Activated effector memory CD4-positive, alpha-beta T cell treated with Interleukin-2 at 50 U/mL for 16 hours (primary cell): ENCODE results near the gene ACIN1.
"Not testable (repeated sequence)": the region's sequence is repeated elsewhere in the genome, so short reads cannot be mapped to it uniquely, and the experiment has no call there.

ENCODE experiments used
- DNase-seq: peaks from one replicate; pipeline ENCODE4 v3.0.0-alpha.2; 2020

The ACIN1 gene

DNA sequence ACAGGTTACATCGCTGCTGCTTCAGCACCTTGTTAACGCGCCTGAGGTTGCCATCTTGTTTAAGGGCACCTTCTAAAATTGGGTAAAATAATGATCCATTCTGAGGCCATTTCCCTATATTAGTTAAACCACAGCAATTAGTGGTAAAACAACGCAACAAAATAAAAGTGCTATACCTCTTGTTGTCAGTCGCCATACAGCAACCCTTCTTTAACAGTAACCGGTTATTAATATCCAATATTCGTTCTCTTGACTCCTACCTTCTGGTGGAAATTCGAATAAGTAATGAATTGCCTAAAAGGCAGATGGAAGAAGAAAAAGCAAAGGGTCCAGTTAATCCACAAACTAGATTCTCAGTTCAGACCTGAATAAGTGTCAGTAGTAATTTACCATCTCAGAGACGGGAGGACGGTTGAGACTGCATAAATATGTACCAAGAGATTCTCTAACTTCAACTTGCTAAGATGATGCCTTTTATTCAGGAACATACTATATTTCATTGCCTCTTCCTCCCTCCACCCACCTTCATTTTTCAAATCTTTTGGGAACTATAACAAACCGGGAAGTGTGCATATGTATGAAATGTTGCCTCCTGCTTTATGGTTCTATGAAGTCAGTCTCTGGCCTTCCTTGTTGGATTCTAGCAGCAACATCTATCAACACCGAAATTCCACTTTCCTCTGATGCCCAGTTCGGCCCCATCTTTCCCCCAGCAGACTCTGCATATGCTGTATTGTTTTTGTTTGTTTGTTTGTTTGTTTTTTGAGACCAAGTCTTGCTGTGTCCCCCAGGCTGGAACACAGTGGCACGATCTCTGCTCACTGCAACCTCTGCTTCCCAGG, 59.4 kb downstream of the ACIN1 start:
- DNase-seq = no peak

DNA sequence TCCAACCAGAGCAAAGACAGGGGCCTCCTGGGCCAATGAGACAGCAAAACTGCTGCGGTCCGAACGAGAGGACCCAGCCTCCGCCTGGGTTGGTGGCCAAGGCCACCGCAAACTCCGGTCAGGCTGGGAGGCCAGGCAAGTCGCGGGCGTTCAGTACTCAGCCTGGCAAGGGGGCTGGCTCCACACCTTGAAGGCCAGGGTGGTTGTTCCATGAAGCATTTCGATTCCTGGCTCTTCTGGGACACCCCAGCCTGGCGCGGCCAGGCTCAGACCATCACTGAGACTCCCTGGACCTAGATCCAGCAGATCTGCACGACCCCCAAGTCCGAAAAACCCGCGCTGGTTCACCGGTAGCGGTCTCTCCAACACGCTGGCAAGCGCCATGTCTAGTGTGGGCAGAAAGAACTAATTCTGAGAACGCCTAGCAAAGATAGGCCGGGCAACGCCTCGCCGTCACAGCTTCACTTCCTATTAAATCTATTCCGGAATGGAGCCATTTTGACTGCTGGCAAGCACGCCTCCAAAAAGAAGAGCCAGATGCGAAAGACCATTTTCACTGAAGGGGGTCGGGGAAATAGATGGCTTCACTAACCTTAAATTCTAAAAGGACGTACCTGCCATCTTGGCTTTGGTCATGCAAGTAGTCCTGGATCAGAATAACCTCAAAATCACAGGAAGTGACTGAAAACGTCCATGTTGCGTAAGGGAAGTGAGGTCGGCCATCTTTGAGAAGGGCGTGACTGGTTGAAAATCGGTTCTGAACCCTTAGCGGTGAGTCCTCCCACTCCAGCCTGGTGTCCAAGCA, 60.2 kb downstream of the ACIN1 start, which contains the start of gene PSMB5:
Gene PSMB5, minus strand, starts transcription at position 403 of the 805 bp plus-strand sequence. Its CDS starts 19 bp downstream, at position 384.
- DNase-seq = peak; percentile 81

DNA sequence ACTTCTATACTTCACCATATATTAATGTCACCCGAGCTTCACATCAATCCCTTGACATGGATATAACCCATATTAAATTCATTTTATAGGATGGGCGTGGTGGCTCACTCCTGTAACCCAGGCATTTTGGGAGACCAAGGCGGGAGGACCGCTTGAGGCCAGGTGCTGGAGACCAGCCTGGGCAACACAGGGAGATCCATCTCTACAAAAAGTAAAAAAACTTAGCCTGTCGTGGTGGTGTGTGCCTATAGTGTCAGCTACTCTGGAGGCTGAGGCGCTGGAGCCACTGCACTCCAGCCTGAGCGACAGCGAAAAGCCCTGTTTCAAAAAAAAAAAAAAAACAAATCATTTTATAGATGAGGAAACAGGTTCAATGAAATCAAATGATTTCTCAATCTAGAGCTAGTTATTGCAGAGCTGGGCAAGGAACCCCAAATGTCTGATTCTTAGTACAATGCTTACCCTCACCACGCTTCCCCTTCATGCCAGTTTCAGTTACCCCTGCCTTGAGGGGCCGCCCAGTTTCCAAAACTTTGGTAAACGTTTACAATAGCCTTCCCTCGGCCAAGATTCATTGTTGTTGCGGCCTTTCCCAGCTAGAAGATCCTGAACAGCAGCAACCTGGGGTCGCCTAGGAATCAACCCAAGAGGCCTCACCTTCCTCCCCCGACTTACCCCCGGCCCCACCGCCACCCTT, 61.0 kb downstream of the ACIN1 start:
- no peak for DNase-seq

DNA sequence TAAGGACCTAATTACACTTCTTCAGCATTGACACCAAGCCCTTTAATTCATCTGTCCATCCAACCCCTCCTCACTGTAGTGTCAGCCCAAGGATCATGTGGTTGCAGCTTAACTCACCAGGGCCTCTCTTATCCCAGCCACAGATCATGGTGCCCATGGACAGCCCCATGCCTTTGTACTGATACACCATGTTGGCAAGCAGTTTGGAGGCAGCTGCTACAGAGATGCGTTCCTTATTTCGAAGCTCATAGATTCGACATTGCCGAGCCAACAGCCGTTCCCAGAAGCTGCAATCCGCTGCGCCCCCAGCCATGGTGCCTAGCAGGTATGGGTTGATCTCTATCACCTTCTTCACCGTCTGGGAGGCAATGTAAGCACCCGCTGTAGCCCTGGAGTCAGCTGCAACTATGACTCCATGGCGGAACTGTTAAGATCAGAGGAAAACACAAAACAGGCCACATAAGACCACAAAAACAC, 61.6 kb downstream of the ACIN1 start:
- DNase-seq = no peak

DNA sequence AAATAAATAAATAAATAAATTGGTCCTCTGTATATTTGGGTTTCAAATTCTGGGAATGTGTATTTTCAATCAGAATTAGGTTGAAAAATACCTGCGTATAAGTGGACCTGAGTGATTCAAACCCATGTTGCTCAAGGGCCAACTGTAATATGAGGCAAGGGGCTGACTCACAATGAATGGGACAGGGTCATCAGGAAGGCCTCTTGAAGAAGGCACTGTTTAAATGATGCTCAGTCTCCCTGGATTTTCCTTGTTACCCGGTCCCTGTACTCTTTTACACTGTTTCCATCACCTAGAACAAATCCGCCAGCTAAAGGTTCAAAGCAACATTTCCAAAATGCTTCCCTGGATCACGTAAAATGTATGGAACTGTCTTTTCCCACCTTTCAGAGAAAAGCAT, 64.0 kb downstream of the ACIN1 start:
- no peak for DNase-seq

DNA sequence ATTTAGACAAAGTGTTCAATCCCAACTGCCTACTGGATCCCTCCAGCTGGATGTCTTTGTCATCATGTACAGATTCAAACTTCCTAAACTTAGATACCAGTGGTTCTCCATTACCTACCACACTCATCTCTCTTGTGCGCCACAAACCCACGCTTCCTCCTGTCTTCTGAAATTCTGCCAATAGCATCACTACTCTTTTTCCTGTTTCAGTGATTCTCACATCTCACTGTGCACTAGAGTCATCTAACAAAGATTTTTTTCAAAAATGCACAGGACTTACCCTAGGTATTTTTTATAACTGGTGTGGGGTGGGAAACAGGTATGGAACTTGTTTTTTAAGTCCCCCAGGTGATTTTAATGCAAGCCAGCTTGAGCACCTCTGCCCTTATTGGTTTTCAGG, 66.1 kb downstream of the ACIN1 start:
- DNase-seq = no peak

DNA sequence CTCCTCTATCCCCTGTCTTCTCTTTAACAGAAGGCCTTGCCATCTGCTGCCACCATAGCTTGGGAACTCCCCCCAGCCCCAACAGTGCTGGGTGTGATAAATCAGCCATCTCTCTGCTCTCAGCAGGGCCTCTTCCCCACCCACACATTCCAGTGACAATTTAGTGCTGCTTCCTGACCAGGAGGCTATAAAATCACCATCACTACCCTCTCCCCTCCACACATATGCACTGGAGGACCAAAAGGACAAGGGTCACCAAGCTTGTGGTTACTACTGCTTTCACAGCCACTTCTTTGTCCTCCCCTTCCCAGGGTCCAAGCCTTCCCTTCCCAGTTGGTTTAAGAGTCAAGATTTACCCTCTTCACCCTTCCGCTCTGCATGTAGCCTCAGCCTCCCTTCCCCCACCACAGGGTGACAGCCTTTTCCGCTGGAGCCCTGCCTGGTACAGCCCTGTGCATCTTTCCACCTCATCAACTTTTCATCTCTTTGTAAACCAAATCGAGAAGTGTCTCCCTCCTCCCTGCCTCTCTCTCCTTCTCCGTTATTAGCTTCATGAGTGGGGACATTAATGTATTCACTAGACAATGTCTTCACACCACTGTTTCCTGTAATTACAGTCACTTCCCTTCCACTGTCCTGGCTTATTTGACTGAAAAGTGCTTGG, 69.7 kb downstream of the ACIN1 start:
- DNase-seq = no peak

DNA sequence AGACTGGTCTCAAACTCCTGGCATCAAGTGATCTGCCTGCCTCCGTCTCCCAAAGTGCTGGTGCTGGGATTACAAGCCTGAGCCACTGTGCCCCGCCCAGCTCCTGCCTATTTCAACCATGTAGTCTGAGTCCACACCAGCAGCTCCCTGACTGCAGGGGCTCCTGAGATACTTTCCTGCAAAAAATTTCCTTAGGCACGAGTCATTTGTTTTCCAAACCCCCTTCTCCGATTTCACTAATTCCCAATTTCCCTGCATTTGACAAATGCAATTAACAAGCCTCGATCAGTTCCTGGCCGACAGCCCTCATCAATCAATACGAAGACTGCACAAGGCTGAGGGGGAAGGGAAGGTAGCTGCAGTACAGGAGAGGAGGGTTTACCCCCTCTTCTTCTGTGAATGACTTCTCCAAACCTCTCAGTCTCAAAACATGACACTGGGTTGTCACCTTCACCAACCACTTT, 70.3 kb downstream of the ACIN1 start:
- DNase-seq = no peak

- no peak for DNase-seq
Observed at GRCh38 chr14:23023795-23024152, 71.2 kb downstream of the ACIN1 start.

- DNase-seq = no peak
Observed at GRCh38 chr14:23023022-23023794, 71.7 kb downstream of the ACIN1 start.

GRCh38 chr14:23021889-23022442, 73.0 kb downstream of the ACIN1 start:
- no peak for DNase-seq

GRCh38 chr14:23021434-23021833, 73.5 kb downstream of the ACIN1 start:
- no peak for DNase-seq

- DNase-seq = no peak
Observed at GRCh38 chr14:23020143-23021128, 74.5 kb downstream of the ACIN1 start.

DNA sequence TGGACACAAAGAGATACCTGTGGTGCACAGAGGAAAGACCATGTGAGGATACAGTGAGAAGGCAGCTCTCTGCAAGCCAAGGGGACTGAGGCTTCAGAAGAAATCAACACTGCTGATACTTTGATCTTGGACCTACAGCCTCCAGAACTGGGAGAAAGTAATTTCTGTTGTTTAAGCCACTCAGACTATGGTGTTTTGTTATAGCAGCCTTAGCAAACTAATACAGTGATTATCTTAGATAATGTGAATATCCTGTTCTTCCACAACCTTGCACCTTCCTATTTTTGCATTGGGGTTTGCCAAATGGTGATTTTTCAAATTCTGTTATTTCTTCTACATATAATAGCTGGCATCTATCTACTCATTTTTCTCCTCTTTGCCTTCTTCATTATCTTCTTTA, 76.8 kb downstream of the ACIN1 start:
- DNase-seq = no peak

- DNase-seq = no peak
Observed at GRCh38 chr14:23017091-23017490, 77.8 kb downstream of the ACIN1 start.

DNA sequence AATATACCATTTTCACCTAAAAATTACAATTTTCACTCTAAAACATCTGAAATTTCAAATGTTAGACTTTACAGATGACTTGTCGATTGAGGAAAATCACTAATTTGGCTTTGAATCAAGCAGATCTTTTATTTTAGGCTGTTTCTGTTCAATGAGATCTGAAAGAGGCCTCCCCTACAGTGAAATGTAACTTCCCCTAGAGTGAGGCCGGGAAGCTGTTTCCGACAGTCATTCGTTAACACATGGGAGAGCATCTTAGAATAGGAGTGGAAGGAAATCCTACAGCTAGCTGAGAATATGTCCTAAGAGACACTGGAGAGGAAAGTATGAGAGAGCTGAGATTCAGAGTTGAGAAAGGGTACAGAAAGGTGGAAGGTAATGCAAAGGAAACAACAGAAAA, 79.3 kb downstream of the ACIN1 start:
- no peak for DNase-seq

GRCh38 chr14:23013749-23014054, 81.2 kb downstream of the ACIN1 start:
- not testable (repeated sequence) for DNase-seq

DNA sequence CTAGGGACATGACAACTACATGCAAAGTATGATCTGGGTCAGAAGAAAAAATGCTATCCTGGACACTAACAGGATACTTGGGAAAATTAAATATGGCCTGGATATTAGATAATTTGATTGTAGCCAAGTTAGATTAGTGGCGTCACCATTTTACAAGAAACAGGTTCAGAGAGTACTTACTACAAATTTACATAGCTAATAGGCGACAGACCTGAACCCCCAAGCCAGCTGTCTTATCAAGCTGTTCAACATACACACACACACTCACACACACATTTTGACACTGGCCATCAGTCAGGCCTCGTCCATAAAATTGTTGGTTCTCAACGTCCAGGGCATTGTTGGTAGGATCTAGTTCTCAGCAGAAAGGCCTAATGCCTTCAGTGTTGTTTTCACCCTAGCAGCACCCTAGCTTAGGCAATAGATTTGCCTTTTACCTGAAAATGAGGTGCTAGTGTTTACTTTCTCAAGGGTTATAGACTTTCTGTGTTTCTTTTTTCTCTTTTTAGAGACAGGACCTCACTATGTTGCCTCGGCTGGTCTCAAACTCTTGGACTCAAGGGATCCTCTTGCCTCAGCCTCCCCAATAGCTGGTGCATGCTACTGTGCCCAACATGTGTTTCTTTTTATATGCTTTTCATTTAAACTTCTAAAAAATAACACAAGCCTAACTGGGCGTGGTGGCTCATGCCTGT, 81.7 kb downstream of the ACIN1 start:
- no peak for DNase-seq

DNA sequence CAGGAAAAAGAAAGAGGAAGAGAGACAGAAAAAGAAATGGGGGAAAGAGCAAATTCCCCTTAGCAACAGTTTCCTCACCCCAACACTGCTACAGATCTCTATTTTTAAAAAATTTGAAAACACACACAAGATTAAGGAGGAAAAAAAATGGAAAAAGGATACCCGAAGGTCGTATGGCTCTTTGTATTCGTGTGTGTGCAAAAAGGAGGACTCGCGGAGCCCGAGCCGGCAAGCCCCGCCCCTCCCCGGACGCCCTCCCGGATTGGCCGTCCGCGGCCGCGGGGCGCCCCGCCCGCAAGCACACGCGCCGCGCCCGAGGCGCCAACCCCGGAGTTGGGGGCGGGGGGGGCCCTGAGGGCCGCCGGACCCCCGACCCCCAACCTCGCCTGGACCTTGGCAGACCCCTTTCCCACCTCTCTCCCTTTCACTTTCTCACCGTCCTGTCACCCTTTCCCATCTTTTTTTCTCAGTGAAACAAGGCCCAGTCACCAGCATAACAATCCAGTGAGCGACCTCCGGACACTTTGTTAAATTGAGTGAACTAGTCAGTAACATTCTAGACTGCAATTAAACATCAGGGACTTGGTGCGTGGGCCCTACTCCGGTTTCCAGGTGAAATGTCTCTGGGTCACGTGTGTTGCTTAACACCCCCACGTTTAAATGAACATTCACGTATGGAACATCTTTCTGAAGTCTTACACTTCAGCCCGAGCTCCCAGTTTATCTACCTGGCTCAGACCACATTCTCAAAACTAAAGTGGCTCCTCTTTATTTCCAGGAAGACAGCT, 84.8 kb downstream of the ACIN1 start, which contains the start of gene C14orf93:
Gene C14orf93, minus strand, starts transcription at position 205 of the 788 bp plus-strand sequence. CDS start 11,120 bp downstream, outside the sequence.
- DNase-seq = peak; percentile 69
